ENCODE data around the gene STPG3. TPM values are rescaled to one million over a fixed set of nuclear protein-coding genes. Genes with fewer than 3 reads are reported as not detected.
A peak's percentile ranks its signal among the peaks of the same experiment; 100 is the strongest.

Gene STPG3
- total and polyA plus RNA-seq, 8 donors, result not detected

- intact Hi-C loops (cut with DNase I; ENCODE audit: low total_unique reads), result loop anchor here (5.0 kb wide), 1 partner anchor 111 kb away; no protein-coding TSS in a partner anchor
- peak overlapping the region in 2 of 5 donors; percentile 81 to 89 for H3K27ac ChIP-seq
These were observed 23.1 kb upstream of the STPG3 start for GRCh38 chr9:137227853-137228505.

GRCh38 chr9:137228506-137228967, 22.5 kb upstream of the STPG3 start:
- Histone ChIP-seq H3K36me3 (no peaks in the 10 kb centered on the region), H3K27ac (no peak overlapping the region), H3K27me3 (peaks cover 11 to 67% (median 51%) of the 10 kb centered on the region in 3 donors), H3K9me3 (no peaks in the 10 kb centered on the region), H3K4me1 (peaks cover 22 to 64% (median 52%) of the 10 kb centered on the region in 4 donors), H3K4me3 (peak overlapping the region in 1 of 4 donors; percentile 22)
- WGBS, 5 donors, result 33 to 41% (median 39%) methylated on average over 3 to 29 of the region's 29 CpGs
- DNase-seq, result no peak
- intact Hi-C loops (cut with DNase I; ENCODE audit: low total_unique reads), result loop anchor here (5.0 kb wide), 1 partner anchor 111 kb away; no protein-coding TSS in a partner anchor
- TF ChIP-seq EP300 (IDR thresholded peaks at IDR 0.05) (no peak), POLR2AphosphoS5 (IDR thresholded peaks at IDR 0.05) (no peak), POLR2A (IDR thresholded peaks at IDR 0.05) (no peak)
- TF ChIP-seq, protein P1, sequence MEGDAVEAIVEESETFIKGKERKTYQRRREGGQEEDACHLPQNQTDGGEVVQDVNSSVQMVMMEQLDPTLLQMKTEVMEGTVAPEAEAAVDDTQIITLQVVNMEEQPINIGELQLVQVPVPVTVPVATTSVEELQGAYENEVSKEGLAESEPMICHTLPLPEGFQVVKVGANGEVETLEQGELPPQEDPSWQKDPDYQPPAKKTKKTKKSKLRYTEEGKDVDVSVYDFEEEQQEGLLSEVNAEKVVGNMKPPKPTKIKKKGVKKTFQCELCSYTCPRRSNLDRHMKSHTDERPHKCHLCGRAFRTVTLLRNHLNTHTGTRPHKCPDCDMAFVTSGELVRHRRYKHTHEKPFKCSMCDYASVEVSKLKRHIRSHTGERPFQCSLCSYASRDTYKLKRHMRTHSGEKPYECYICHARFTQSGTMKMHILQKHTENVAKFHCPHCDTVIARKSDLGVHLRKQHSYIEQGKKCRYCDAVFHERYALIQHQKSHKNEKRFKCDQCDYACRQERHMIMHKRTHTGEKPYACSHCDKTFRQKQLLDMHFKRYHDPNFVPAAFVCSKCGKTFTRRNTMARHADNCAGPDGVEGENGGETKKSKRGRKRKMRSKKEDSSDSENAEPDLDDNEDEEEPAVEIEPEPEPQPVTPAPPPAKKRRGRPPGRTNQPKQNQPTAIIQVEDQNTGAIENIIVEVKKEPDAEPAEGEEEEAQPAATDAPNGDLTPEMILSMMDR (IDR thresholded peaks at IDR 0.05), result no peak

More at GRCh38 chr9:137227853-137228505, 23.1 kb upstream of the STPG3 start:
- 15 to 32% (median 17%) methylated on average over 6 to 18 of the region's 18 CpGs for WGBS, 5 donors
- H3K4me1 ChIP-seq, result peaks cover 24 to 63% (median 54%) of the 10 kb centered on the region in 4 donors
- peaks cover 8 to 61% (median 46%) of the 10 kb centered on the region in 3 donors for H3K27me3 ChIP-seq
- no peaks in the 10 kb centered on the region for H3K9me3 ChIP-seq
- TF ChIP-seq POLR2A (IDR thresholded peaks at IDR 0.05) (no peak), EP300 (IDR thresholded peaks at IDR 0.05) (no peak), POLR2AphosphoS5 (IDR thresholded peaks at IDR 0.05) (no peak)
- TF ChIP-seq, protein P1 (IDR thresholded peaks at IDR 0.05), result no peak
- H3K4me3 ChIP-seq, result peak overlapping the region in 1 of 4 donors; percentile 22
- no peaks in the 10 kb centered on the region for H3K36me3 ChIP-seq
- peak in 1 of 2 donors; percentile 32 for DNase-seq

DNA sequence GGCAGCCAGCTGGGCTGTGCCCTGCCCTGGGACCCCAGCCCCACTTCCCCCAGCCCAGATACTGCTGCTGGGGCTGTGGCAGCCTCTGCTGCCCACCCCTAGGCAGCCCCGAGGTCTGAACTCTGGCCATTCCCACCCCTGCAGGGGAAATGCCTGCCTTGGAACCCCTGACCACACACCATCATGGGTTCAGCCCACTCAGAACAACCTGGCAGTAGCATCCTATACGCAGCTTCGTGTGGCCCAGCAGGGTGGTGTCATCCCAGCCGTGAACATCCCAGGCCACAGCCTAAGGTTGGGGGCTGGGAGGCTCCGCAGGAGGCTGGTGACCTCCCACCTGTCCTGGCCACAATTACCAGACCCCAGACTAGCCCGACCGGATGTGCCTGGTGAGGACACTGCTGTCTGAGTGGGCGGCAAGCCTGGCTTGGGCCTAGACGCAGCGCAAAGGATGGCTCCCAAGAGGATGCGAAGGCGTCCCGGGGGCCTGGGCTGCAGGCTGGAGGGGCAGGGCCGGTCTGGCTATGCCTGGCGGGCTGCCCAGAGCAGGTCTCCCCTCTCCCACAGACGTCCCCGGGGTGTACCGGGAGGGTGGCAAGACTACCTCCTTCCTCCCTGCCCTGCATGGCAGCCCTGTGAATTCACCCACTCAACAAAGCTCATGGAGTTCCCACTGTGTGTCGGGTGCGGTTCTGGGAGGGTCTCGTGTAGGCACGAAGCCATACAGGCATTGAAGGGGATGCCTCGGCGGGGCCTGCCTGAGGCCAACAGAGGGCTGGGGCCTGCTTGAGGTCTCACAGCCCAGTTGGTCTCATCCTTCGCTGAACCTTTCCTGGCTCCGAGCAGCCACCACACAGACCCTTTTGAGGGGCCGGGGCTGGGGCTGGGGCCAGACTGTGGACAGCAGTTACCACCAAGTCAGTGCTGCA, 21.9 kb upstream of the STPG3 start:
- Histone ChIP-seq H3K27ac (no peak overlapping the region), H3K4me3 (no peak overlapping the region), H3K27me3 (peaks cover 11 to 74% (median 58%) of the 10 kb centered on the region in 3 donors), H3K9me3 (no peaks in the 10 kb centered on the region), H3K36me3 (no peaks in the 10 kb centered on the region), H3K4me1 (peaks cover 18 to 57% (median 48%) of the 10 kb centered on the region in 4 donors)
- 68 to 82% (median 77%) methylated on average over 15 to 27 of the region's 27 CpGs for WGBS, 5 donors
- no peak for DNase-seq
- TF ChIP-seq POLR2A (IDR thresholded peaks at IDR 0.05), result no peak
- TF ChIP-seq POLR2AphosphoS5 (IDR thresholded peaks at IDR 0.05), result no peak
- TF ChIP-seq, protein P1 (IDR thresholded peaks at IDR 0.05), result no peak
- TF ChIP-seq EP300 (IDR thresholded peaks at IDR 0.05), result no peak
- intact Hi-C loops (cut with DNase I; ENCODE audit: low total_unique reads), result loop anchor here (5.0 kb wide), 1 partner anchor 112 kb away; no protein-coding TSS in a partner anchor

Data from stomach (tissue), 9 donors.